Articular chondrocyte of knee joint (primary cell): ENCODE data around the gene SHISA6. TPM values are rescaled to one million over a fixed set of nuclear protein-coding genes. Genes with fewer than 3 reads are reported as not detected.

Source experiments
- total RNA-seq: library from RNA; depleted of rRNA; stranded (reverse); fragments of >200 nt; gene quantifications from 2 replicates; pipeline ENCODE4 v1.2.3, GENCODE V29; 2012

SHISA6 gene
- total RNA-seq: not detected in 2 replicates

GRCh38 chr17:11240841-11241610 is at the start of gene SHISA6:
SHISA6 (plus strand) TSS chr17:11241213.

GRCh38 chr17:11598274-11599221 is 357.5 kb downstream of the SHISA6 start, which contains the start of gene DNAH9:
DNAH9 (plus strand) TSS chr17:11598470; CDS start chr17:11598499, 29 bp downstream.

